ENCODE data around the gene SLC25A11. TPM values are rescaled to one million over a fixed set of nuclear protein-coding genes. Genes with fewer than 3 reads are reported as not detected.

SLC25A11 gene
- total RNA-seq, 1 experiment from 2014 or later = 75.1 TPM

DNA sequence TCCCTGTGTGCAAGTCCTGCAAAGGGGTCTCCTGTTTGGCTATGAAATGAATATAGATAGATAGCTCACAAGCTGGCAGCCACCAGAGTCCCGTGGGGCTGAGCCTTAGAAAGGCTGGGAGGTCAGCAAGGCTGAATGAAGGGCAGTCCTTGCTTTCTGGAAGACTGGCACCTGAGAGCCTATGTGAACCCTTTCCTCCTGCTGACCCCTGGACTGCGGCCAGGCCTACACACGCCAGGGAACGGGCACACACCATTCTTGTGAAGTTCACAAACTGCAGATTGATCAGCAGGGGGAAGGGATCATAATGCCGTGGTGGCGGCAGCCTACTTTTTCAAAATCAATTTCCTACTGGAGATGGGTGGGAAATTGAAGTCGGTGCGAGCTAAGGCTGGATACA is 41.5 kb downstream of the SLC25A11 start:
- H3K9me2 ChIP-seq (ENCODE audit: insufficient read depth) = no peaks in the 10 kb centered on the region
- H3K4me2 ChIP-seq (ENCODE audit: low read length) = no peak overlapping the region
- H3K36me3 ChIP-seq (ENCODE audit: control insufficient read depth in 1 of 2, insufficient read depth in 2 of 2, low read length in 2 of 2) = peaks cover 11 to 28% of the 10 kb centered on the region in 2 experiments; a peak in 3 of 4 replicates
- H4K20me1 ChIP-seq (ENCODE audit: insufficient read depth) = no peaks in the 10 kb centered on the region
- POLR2A ChIA-PET = no interaction called here
- ATAC-seq = no peak
- DNase-seq (ENCODE audit: low read depth, low spot score) = no peak
- H3K27ac ChIP-seq (ENCODE audit: low read depth, low read length) = no peak overlapping the region
- H3K79me2 ChIP-seq (ENCODE audit: insufficient read depth, low read length) = no peaks in the 10 kb centered on the region
- no peak overlapping the region for H2AFZ ChIP-seq (ENCODE audit: low read depth, low read length, poor library complexity, severe bottlenecking)
- RAD21 ChIA-PET (ENCODE audit: low non-redundant PET in 1 of 2, low total read pairs in 2 of 2, uncharacterized antibody in 2 of 2, unreplicated experiment in 2 of 2) = no interaction called here
- CTCF ChIA-PET = no interaction called here
- no peaks in the 10 kb centered on the region for H3K27me3 ChIP-seq (ENCODE audit: insufficient read depth, low read length)
- no peak overlapping the region for H3K4me3 ChIP-seq (replicated peaks in 1 of 2; ENCODE audit: low read depth in 1 of 2, low read length in 2 of 2)
- no TSS peak for BruUV-seq (replicated peaks)
- no peak for TF ChIP-seq ELF1 (IDR thresholded peaks at IDR 0.05; ENCODE audit: borderline replicate concordance, low read depth)
- no peak for TF ChIP-seq ATF3 (IDR thresholded peaks at IDR 0.05)
- TF ChIP-seq ZNF274 (IDR thresholded peaks at IDR 0.05; ENCODE audit: low read depth, low read length) = no peak
- TF ChIP-seq, protein P1, sequence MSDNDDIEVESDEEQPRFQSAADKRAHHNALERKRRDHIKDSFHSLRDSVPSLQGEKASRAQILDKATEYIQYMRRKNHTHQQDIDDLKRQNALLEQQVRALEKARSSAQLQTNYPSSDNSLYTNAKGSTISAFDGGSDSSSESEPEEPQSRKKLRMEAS (IDR thresholded peaks at IDR 0.05) = no peak
- TF ChIP-seq FOSL1 (IDR thresholded peaks at IDR 0.05; ENCODE audit: low read depth) = no peak
- no peak for TF ChIP-seq RAD21 (IDR thresholded peaks at IDR 0.05; ENCODE audit: low read depth)
- no peak for TF ChIP-seq EGR1 (IDR thresholded peaks at IDR 0.05; ENCODE audit: low read depth)
- TF ChIP-seq EZH2 (IDR thresholded peaks at IDR 0.05) = no peak
- no peak for TF ChIP-seq REST (IDR thresholded peaks at IDR 0.05; ENCODE audit: low read depth)
- TF ChIP-seq POLR2A (IDR thresholded peaks at IDR 0.05; ENCODE audit: borderline replicate concordance, extremely low read depth, insufficient read depth, insufficient read length) = no peak
- TF ChIP-seq, protein P2, sequence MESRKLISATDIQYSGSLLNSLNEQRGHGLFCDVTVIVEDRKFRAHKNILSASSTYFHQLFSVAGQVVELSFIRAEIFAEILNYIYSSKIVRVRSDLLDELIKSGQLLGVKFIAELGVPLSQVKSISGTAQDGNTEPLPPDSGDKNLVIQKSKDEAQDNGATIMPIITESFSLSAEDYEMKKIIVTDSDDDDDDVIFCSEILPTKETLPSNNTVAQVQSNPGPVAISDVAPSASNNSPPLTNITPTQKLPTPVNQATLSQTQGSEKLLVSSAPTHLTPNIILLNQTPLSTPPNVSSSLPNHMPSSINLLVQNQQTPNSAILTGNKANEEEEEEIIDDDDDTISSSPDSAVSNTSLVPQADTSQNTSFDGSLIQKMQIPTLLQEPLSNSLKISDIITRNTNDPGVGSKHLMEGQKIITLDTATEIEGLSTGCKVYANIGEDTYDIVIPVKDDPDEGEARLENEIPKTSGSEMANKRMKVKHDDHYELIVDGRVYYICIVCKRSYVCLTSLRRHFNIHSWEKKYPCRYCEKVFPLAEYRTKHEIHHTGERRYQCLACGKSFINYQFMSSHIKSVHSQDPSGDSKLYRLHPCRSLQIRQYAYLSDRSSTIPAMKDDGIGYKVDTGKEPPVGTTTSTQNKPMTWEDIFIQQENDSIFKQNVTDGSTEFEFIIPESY (IDR thresholded peaks at IDR 0.05; ENCODE audit: extremely low read depth, insufficient replicate concordance, low read length) = no peak
- TF ChIP-seq TCF7L2 (IDR thresholded peaks at IDR 0.05; ENCODE audit: borderline replicate concordance, extremely low read depth, insufficient read depth, insufficient read length) = no peak
- TF ChIP-seq ZFX (IDR thresholded peaks at IDR 0.05) = no peak
- intact Hi-C loops (cut with micrococcal nuclease) = no loop called here
- H3K9ac ChIP-seq (ENCODE audit: low read length) = no peak overlapping the region
- H3K9me3 ChIP-seq (ENCODE audit: control insufficient read depth in 1 of 2, insufficient read depth in 1 of 2, low read depth in 1 of 2, low read length in 2 of 2) = no peaks in the 10 kb centered on the region
- peaks cover 8 to 9% of the 10 kb centered on the region in 2 experiments for H3K4me1 ChIP-seq (ENCODE audit: control insufficient read depth in 1 of 2, insufficient read depth in 2 of 2, low read length in 2 of 2)
